Fibroblast of lung (primary cell): ENCODE results near the gene ATOSB. TPM values are rescaled to one million over a fixed set of nuclear protein-coding genes. Genes with fewer than 3 reads are reported as not detected.

Experiments
- DNase-seq, 2 donors: peaks; one replicate each; pipeline versions ENCODE4 v3.0.0 to v3.0.0-alpha.2; 2010; ENCODE audit warnings: low read depth in 2 of 2
- H2AFZ ChIP-seq: 2 replicates; pipeline ENCODE4 v1.5.1; 2012; ENCODE audit warnings: low read length, control low read depth, inconsistent platforms
- H3K27ac ChIP-seq: 2 replicates; pipeline ENCODE4 v1.5.1; 2011; ENCODE audit warnings: low read length, control low read depth; ENCODE audit not compliant: insufficient read depth
- H3K27me3 ChIP-seq: 2 replicates; pipeline ENCODE4 v1.5.1; 2011; ENCODE audit warnings: mild to moderate bottlenecking, low read length; ENCODE audit not compliant: control insufficient read depth, insufficient read depth
- H3K36me3 ChIP-seq: 2 replicates; pipeline ENCODE4 v1.5.1; 2011; ENCODE audit warnings: low read length; ENCODE audit not compliant: control insufficient read depth, insufficient read depth
- H3K4me1 ChIP-seq: 2 replicates; pipeline ENCODE4 v1.5.1; 2011; ENCODE audit warnings: low read length; ENCODE audit not compliant: control insufficient read depth, insufficient read depth; ENCODE audit errors: extremely low read depth
- H3K4me2 ChIP-seq: 2 replicates; pipeline ENCODE4 v1.5.1; 2011; ENCODE audit warnings: low read length, control low read depth; ENCODE audit not compliant: insufficient read depth; ENCODE audit errors: extremely low read depth
- H3K4me3 ChIP-seq, 4 experiments: fragments of 200-600 bp in 1 of 4; sonication (generic) in 1 of 4; replicated peaks in 1 of 4; 2 replicates each; pipeline ENCODE4 v1.5.1; 2011 to 2016; ENCODE audit warnings: low read length in 4 of 4, low read depth in 3 of 4, mild to moderate bottlenecking in 3 of 4, control low read depth in 2 of 4, inconsistent platforms in 1 of 4, mixed read lengths in 1 of 4; ENCODE audit not compliant: insufficient read depth in 1 of 4; ENCODE audit errors: control extremely low read depth in 1 of 4
- H3K79me2 ChIP-seq: 2 replicates; pipeline ENCODE4 v1.5.1; 2012; ENCODE audit warnings: mild to moderate bottlenecking, low read length, inconsistent platforms; ENCODE audit not compliant: control insufficient read depth, insufficient read depth
- H3K9ac ChIP-seq: 2 replicates; pipeline ENCODE4 v1.5.1; 2011; ENCODE audit warnings: mild to moderate bottlenecking, low read length, control low read depth; ENCODE audit not compliant: insufficient read depth
- H3K9me3 ChIP-seq: 2 replicates; pipeline ENCODE4 v1.5.1; 2012; ENCODE audit warnings: low read depth, low read length; ENCODE audit not compliant: control insufficient read depth, insufficient read depth
- H4K20me1 ChIP-seq: 2 replicates; pipeline ENCODE4 v1.5.1; 2011; ENCODE audit warnings: low read length; ENCODE audit not compliant: control insufficient read depth, insufficient read depth; ENCODE audit errors: extremely low read depth
- CTCF ChIP-seq, 2 donors: IDR thresholded peaks in 1 of 2; conservative IDR thresholded peaks in 1 of 2; 1 replicate in 1 of 2; 2 replicates in 1 of 2; pipeline ENCODE4 v1.5.1; 2011 to 2012; ENCODE audit warnings: low read length in 2 of 2, control low read depth in 1 of 2, inconsistent platforms in 1 of 2, low read depth in 1 of 2, mild to moderate bottlenecking in 1 of 2
- EZH2 ChIP-seq: IDR thresholded peaks from 2 replicates; pipeline ENCODE4 v1.5.1; 2012; ENCODE audit warnings: low read length, control low read depth, mild to moderate bottlenecking; ENCODE audit errors: missing control alignments
- polyA plus RNA-seq, 2 donors: library from polyadenylated mRNA; depleted of rRNA in 1 of 2; stranded (reverse) in 1 of 2; unstranded in 1 of 2; fragments of >200 nt; gene quantifications; 2 replicates each; pipeline ENCODE4 v1.2.1, GENCODE V29; 2011 to 2012; ENCODE audit warnings: missing spikeins in 1 of 2
- total RNA-seq: library from RNA; depleted of rRNA; stranded (reverse); fragments of >200 nt; gene quantifications from 2 replicates; pipeline ENCODE4 v1.2.1, GENCODE V29; 2014

ATOSB gene
- total and polyA plus RNA-seq, 2 donors (not counting 1 experiment from before 2014, with no cell fraction given): 18.2 to 24.5 TPM

- Histone ChIP-seq H4K20me1 (no peaks in the 10 kb centered on the region), H3K4me2 (peak overlapping the region; percentile 97), H3K9ac (peak overlapping the region; percentile 66), H2AFZ (peak overlapping the region; percentile 32), H3K9me3 (no peaks in the 10 kb centered on the region), H3K4me3 (peak overlapping the region; percentile 68 to 89 (median 84)), H3K4me1 (peaks cover 7% of the 10 kb centered on the region), H3K27ac (peak overlapping the region; percentile 70), H3K79me2 (peaks cover 25% of the 10 kb centered on the region), H3K36me3 (peaks cover 6% of the 10 kb centered on the region), H3K27me3 (no peaks in the 10 kb centered on the region)
- DNase-seq: no peak
- no peak for TF ChIP-seq EZH2
These were observed 36.6 kb downstream of the ATOSB start for GRCh38 chr9:35079041-35079425.

- H3K36me3 ChIP-seq: peaks cover 6% of the 10 kb centered on the region
- no peaks in the 10 kb centered on the region for H4K20me1 ChIP-seq
- TF ChIP-seq EZH2 (no peak), CTCF (conservative IDR thresholded peaks at IDR 0.05 in 1 of 2, IDR thresholded peaks at IDR 0.05 in 1 of 2; ENCODE audit: low read depth in 1 of 2, low read length in 2 of 2) (no peak)
- no peaks in the 10 kb centered on the region for H3K9me3 ChIP-seq
- H2AFZ ChIP-seq: no peak overlapping the region
- H3K4me2 ChIP-seq: peak overlapping the region; percentile 97
- peaks cover 7% of the 10 kb centered on the region for H3K4me1 ChIP-seq
- H3K27ac ChIP-seq: no peak overlapping the region
- H3K9ac ChIP-seq: no peak overlapping the region
- H3K27me3 ChIP-seq: no peaks in the 10 kb centered on the region
- H3K4me3 ChIP-seq: peak overlapping the region; percentile 68 to 89 (median 84)
- H3K79me2 ChIP-seq: peaks cover 25% of the 10 kb centered on the region
- no peak for DNase-seq
These were observed 37.6 kb downstream of the ATOSB start for GRCh38 chr9:35078066-35078465.

GRCh38 chr9:35076848-35077247, 38.8 kb downstream of the ATOSB start:
- H3K36me3 ChIP-seq: peaks cover 6% of the 10 kb centered on the region
- no peak overlapping the region for H3K4me2 ChIP-seq
- H3K79me2 ChIP-seq: peaks cover 25% of the 10 kb centered on the region
- TF ChIP-seq CTCF (conservative IDR thresholded peaks at IDR 0.05 in 1 of 2, IDR thresholded peaks at IDR 0.05 in 1 of 2; ENCODE audit: low read depth in 1 of 2, low read length in 2 of 2) (no peak), EZH2 (no peak)
- no peaks in the 10 kb centered on the region for H4K20me1 ChIP-seq
- H2AFZ ChIP-seq: no peak overlapping the region
- H3K27me3 ChIP-seq: no peaks in the 10 kb centered on the region
- peak overlapping the region; percentile 10 for H3K9ac ChIP-seq
- H3K4me3 ChIP-seq: no peak overlapping the region
- H3K4me1 ChIP-seq: peaks cover 7% of the 10 kb centered on the region
- H3K9me3 ChIP-seq: no peaks in the 10 kb centered on the region
- DNase-seq: no peak
- no peak overlapping the region for H3K27ac ChIP-seq
